HG03439 (cell line): ENCODE data around the gene MYH7.
"Not testable (repeated sequence)": the region's sequence is repeated elsewhere in the genome, so short reads cannot be mapped to it uniquely, and the experiment has no call there.

ENCODE experiments used
- ATAC-seq: cut with Tn5 transposase; IDR thresholded peaks from one replicate; pipeline ENCODE4 v1.9.1; 2021; ENCODE audit warnings: mild to moderate bottlenecking, moderate library complexity; ENCODE audit not compliant: unreplicated experiment

MYH7 gene

GRCh38 chr14:23408307-23408630, 27.2 kb downstream of the MYH7 start:
- ATAC-seq: no peak

GRCh38 chr14:23407516-23408306, 27.7 kb downstream of the MYH7 start, which contains the start of gene MYH6:
TSS of gene MYH6 (minus strand) at chr14:23408273. CDS start at chr14:23407223, 1,050 bp downstream.
- no peak for ATAC-seq

- ATAC-seq: no peak
Observed at GRCh38 chr14:23406725-23407355, 28.6 kb downstream of the MYH7 start.

GRCh38 chr14:23406244-23406643, 29.2 kb downstream of the MYH7 start:
- no peak for ATAC-seq

GRCh38 chr14:23405516-23406025, 29.9 kb downstream of the MYH7 start:
- no peak for ATAC-seq

GRCh38 chr14:23405096-23405495, 30.4 kb downstream of the MYH7 start:
- ATAC-seq: no peak

GRCh38 chr14:23404331-23404900, 31.0 kb downstream of the MYH7 start:
- ATAC-seq: no peak

GRCh38 chr14:23403908-23404307, 31.6 kb downstream of the MYH7 start:
- ATAC-seq: no peak

GRCh38 chr14:23403139-23403438, 32.4 kb downstream of the MYH7 start:
- ATAC-seq: no peak

GRCh38 chr14:23402296-23403138, 32.9 kb downstream of the MYH7 start:
- no peak for ATAC-seq

GRCh38 chr14:23401291-23401690, 34.2 kb downstream of the MYH7 start:
- no peak for ATAC-seq

GRCh38 chr14:23400496-23401149, 34.8 kb downstream of the MYH7 start:
- ATAC-seq: not testable (repeated sequence)

- no peak for ATAC-seq
Observed at GRCh38 chr14:23399591-23399990, 35.9 kb downstream of the MYH7 start.

GRCh38 chr14:23399136-23399535, 36.3 kb downstream of the MYH7 start:
- ATAC-seq: no peak

GRCh38 chr14:23398348-23398747, 37.1 kb downstream of the MYH7 start:
- no peak for ATAC-seq

GRCh38 chr14:23396781-23397407, 38.6 kb downstream of the MYH7 start:
- no peak for ATAC-seq

- ATAC-seq: no peak
Observed at GRCh38 chr14:23396126-23396525, 39.3 kb downstream of the MYH7 start.

GRCh38 chr14:23392613-23393012, 42.8 kb downstream of the MYH7 start:
- ATAC-seq: no peak

GRCh38 chr14:23389871-23390270, 45.6 kb downstream of the MYH7 start:
- ATAC-seq: not testable (repeated sequence)

GRCh38 chr14:23389396-23389795, 46.1 kb downstream of the MYH7 start:
- ATAC-seq: no peak
